ENCODE measurements around the gene PTPRT.
"Not testable (repeated sequence)": the region's sequence is repeated elsewhere in the genome, so short reads cannot be mapped to it uniquely, and the experiment has no call there.

The PTPRT gene

DNA sequence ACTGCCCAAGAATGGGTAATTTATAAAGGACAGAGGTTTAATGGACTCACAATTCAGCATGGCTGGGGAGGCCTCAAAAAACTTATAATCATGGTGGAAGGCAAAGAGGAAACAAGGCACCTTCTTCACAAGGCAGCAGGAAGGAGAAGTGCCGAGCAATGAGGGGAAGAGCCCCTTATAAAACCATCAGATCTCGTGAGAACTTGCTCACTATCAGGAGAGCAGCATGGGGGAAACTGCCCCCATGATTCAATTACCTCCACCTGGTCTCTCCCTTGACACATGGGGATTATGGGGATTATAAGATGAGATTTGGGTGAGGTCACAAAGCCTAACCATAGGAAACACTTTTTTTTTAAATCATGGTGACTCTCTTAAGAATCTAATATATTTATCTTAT lies 278.9 kb downstream of the PTPRT start:
- DNase-seq (ENCODE audit: low read depth) = not testable (repeated sequence)

DNA sequence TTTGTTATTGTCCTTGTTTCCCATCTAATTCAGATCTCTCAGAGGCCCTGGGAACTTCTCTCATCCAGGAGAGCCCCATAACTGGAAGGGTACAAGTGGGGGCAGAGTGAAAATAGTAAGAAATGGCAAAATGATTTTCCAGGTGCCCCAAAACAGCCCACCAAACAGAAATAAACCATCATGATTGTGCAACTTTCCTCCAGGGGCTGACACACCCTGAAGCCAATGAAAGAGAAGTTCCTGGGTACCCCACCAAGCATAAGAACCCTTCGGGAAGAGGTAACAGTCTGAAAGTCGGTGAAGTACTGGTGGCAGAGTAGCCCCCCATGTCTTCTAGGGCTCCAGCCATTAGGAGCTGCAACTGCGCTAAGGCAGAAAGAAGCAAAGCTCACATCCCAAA lies 282.0 kb downstream of the PTPRT start:
- no peak for DNase-seq (ENCODE audit: low read depth)

GRCh38 chr20:42906120-42906519 lies 283.6 kb downstream of the PTPRT start:
- DNase-seq (ENCODE audit: low read depth) = no peak

DNA sequence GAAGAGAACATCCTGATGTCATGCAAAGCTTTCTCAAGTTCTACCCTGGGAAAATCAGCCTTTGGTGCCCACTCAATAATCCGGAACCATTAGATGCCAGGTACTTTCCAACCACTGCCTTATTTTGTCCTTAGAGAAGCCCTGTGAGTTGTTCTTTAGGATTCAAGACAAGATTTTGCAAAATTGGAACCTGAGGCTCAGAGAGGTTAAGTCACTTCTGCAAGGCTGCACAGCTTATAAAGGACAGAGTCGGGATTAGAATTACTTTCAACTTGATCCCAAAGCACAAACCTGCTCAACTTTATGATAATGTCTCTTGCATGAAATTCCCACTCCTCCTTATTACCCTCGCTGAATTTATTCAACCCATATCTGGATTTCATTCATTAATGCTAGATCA lies 287.2 kb downstream of the PTPRT start:
- no peak for DNase-seq (ENCODE audit: low read depth)

DNA sequence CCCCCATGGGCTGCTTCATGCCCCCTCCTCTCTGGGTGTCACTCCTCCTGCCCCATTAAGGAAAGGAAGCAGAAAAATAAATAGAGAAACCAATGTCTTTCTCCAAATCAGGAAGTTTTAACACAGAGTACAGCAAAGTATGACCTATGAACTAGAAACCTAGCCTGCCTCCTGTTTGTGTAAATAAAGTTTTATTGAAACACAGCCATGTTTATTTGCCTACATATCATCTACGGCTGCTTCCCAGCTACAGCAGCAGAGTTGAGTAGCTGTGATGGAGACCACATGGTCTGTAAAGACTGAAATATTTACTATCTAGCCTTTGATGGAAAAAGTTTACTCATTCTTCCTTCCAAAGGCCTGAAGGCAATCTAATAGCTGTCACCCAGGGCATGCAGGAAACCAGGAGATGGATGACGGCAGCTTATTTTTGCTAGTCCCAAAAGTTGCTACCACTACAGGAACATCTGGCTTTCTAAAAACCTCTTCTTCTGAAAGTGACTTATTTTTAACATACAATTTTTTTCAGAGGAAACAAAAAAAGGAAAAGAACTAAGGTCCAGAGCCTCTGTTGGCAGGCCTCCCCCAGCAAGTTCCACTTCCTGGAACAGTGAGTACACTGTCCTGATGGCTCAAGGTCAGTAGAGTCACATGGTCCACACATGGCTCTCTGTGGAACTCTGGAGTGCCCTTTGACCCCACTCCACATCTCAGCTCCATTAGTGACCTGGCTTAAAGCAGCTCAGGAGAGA lies 287.8 kb downstream of the PTPRT start:
- DNase-seq (ENCODE audit: low read depth) = no peak

GRCh38 chr20:42900764-42901163 lies 288.9 kb downstream of the PTPRT start:
- DNase-seq (ENCODE audit: low read depth) = not testable (repeated sequence)

DNA sequence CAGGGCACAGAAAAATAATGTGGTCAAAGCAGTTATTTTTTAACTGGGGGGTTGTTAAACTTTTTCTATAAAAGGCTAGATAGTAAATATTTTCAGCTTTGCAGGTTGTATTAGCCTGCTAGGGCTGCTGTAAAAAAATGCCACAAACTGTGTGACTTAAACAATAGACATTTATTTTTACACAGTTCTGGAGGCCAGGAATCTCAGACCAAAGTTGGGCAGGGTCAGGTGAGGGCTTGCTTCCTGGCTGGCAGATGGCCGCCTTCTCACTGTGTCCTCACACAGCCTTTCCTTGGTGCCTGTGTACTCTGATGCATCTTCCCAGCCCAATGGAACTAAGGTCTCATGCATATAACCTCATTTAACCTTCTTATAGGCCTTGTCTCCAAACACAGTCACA lies 294.7 kb downstream of the PTPRT start:
- no peak for DNase-seq (ENCODE audit: low read depth)

GRCh38 chr20:42894483-42894882 lies 295.2 kb downstream of the PTPRT start:
- no peak for DNase-seq (ENCODE audit: low read depth)

- DNase-seq (ENCODE audit: low read depth) = no peak
Measured at GRCh38 chr20:42889517-42889916, 300.2 kb downstream of the PTPRT start.

GRCh38 chr20:42887281-42887680 lies 302.4 kb downstream of the PTPRT start:
- no peak for DNase-seq (ENCODE audit: low read depth)

DNA sequence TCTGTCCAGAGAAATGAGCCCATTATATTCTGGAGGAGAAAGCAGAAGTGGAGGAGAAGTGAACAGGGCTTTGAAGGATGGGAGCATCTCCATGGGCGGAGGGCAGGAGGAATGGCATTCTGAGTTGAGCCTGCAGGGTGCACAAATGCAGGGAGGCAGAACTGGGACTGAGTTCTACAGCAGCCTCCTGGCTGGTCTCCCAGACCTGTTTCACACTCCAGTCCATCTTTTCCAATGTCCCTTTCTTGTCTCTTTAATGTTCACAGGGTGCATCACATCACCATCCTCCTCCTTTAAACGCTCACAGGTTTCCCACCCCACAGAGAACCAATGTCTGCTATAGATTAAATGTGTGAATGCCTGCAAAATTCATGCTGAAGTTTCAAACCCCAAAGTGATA lies 302.9 kb downstream of the PTPRT start:
- no peak for DNase-seq (ENCODE audit: low read depth)

DNA sequence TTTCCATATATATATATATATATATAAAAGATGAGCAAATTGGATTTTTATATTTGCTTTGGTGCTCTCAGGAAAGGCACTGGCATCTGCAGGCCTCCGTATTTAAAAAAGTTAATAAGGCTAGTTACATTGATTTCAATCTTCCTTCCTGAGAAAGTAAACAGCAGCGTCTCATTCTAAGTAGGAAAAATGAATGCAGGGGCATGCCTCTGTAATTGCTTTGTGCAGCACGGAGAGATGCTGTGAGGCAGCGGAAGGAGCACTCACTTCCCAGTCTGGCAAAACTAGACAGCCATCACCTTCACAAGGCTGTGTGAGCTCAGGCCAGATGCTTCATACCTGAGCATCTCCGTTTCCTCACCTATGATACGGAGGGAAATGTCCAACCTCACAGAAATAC lies 303.7 kb downstream of the PTPRT start:
- no peak for DNase-seq (ENCODE audit: low read depth)

DNA sequence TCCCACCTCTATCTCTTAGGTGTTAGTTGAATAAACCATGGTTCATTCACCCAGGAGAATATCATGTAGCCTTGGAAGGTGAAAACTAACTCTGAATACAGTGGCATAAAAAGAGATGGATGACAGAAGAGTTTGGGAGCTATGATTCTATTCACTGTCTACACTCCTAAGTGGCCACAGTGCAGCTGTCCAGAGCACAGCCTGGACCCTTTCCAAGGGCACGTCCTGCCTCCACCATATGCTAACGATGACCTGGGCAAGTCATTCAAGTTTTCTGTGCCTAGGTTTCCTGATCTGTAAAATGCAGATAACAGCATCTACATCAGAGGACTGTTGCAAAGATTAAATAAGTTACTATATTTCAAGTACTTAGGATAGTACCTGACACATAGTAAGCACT lies 314.1 kb downstream of the PTPRT start:
- DNase-seq (ENCODE audit: low read depth) = no peak

DNA sequence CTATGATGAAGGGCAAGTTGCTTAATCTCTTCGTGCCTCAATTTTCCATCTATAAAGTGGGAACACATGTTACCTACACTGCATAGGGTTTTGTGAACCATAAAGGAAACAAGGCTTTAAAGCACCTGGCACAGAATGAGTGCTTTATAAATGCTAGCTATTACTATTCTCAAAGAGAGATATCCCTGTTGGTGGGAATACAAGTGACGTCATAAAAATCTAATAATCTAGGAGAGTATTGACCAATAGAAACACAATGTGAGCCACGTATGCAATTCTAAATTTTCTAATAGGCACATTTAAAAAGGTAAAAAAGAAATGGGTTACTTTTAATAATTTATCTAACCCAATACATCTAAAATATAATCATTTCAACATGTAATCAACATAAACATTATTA lies 316.4 kb downstream of the PTPRT start:
- DNase-seq (ENCODE audit: low read depth) = no peak

DNA sequence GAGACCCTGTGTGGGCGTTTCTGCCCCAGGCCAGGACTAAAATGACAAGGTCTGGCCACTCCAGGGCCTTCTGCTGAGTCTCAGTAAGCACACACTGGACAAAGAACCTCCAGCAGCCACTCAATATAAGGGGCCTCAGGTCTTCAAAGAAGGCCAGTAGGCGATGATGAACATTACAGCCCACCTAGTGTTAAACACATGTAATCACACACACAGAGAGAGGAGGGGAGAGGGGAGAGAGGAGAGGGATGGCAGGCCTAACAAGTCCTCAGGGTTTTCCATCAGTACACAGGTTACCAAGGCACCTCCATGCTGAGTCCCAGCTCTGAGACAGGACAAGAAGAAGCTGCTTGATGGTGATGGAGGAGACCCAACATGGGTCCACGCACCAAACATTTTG lies 325.6 kb downstream of the PTPRT start:
- DNase-seq (ENCODE audit: low read depth) = no peak

GRCh38 chr20:42862446-42862845 lies 327.3 kb downstream of the PTPRT start:
- DNase-seq (ENCODE audit: low read depth) = no peak

DNA sequence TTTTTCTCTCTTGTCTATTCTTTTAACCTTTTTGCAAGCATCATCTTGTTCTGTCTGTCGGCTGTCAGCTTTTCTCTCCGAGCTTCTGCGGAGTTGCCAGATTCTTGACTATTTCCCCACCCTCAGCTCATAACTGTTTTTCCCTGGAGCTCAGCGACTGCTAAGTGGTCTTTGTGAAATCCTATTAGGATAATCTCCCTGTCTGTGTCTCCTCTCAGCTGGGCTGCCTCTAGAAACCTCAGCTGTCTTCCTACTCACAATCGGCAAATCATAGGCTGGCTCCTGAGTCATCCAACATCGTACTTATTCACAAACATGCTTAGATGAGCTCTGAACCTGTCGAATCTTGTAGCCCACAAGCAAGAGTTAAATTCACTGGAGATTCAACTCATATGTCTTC lies 332.3 kb downstream of the PTPRT start:
- no peak for DNase-seq (ENCODE audit: low read depth)

- DNase-seq (ENCODE audit: low read depth) = no peak
Measured at GRCh38 chr20:42855896-42856295, 333.8 kb downstream of the PTPRT start.

- no peak for DNase-seq (ENCODE audit: low read depth)
Measured at GRCh38 chr20:42852691-42853090, 337.0 kb downstream of the PTPRT start.

DNA sequence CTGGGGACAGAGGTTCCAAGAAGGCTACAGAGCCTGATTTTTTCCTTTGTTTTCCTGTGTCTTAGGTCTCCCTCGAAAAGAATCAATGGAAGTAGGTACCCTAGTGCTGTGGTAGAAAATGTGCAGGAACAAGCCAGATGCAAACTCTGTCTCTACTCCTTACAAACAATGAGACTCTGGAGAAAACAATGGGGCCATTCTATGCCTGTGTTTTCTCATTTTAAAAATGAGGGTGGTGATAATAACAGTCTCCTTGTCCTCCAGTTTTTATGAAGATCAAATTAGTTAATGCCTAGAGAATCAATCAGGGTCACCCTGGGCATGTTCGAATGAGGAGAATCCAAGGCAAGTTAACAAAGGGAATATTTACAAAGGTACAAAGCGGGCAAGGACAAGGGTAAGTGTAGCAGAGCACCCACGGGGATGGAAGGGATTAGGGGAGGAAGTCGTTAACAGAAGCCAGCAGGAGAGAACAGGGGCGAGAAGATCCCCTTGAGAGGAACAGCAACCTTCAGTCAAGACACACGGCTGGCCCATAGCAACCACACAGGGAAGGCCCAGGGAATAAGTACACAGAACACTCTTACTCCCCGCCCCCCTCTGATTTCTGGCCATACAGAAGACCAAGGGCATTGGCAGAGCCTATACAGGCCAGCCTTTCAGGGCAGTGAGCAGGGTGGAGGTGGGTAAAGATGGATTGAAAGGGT lies 342.8 kb downstream of the PTPRT start:
- no peak for DNase-seq (ENCODE audit: low read depth)

DNA sequence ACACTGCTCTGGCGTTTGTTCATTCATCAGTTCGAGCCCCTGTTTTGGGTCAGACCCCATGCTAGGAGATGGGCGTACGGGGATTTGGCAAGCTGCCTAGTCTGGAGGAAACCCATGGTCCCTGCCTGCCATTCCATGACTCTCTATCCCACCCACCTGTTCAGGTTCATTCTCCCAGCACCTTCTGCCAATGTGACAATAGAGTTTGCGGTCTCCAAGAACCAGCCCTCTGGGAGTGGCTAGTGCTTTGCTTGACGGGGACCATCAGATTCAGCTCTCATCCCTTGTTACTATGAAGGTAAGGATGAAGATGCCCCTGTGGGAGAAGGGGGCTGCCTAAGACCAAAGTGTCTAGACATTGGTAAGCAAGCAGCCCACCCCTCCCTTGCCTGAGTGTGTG lies 345.0 kb downstream of the PTPRT start:
- DNase-seq (ENCODE audit: low read depth) = no peak

DNA sequence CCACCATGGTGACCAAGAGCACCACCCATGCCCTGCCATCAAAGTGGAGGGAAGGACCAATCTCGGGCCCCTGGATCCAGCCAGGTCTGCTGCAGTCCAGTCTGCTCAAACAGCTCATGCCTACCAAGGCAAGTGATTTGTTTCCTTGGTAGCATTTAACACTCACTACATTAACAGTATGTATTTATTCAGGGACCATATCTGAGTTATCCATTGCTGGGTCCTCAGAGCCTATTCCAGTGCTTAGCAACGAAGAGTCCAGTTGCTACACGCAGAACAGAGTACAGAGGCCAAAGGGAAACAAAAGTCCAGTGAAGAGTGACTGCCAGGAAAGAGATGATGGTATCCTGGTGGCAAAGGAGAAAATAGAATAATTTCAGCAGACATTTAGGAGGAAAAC lies 352.2 kb downstream of the PTPRT start:
- DNase-seq (ENCODE audit: low read depth) = no peak

GRCh38 chr20:42836339-42836738 lies 353.4 kb downstream of the PTPRT start:
- DNase-seq (ENCODE audit: low read depth) = no peak

- no peak for DNase-seq (ENCODE audit: low read depth)
Measured at GRCh38 chr20:42807876-42808275, 381.8 kb downstream of the PTPRT start.

All from stimulated activated CD8-positive, alpha-beta memory T cell treated with anti-CD3 and anti-CD28 coated beads, Interleukin-15, amount 100 ng/mL, for 1 hour (primary cell).